ENCODE results near the gene MOB3A. TPM values are rescaled to one million over a fixed set of nuclear protein-coding genes. Genes with fewer than 3 reads are reported as not detected.

The MOB3A gene
- polyA plus RNA-seq, 1 donor (not counting 4 experiments of a cell fraction or from before 2014, with no cell fraction given) = 34.2 TPM

DNA sequence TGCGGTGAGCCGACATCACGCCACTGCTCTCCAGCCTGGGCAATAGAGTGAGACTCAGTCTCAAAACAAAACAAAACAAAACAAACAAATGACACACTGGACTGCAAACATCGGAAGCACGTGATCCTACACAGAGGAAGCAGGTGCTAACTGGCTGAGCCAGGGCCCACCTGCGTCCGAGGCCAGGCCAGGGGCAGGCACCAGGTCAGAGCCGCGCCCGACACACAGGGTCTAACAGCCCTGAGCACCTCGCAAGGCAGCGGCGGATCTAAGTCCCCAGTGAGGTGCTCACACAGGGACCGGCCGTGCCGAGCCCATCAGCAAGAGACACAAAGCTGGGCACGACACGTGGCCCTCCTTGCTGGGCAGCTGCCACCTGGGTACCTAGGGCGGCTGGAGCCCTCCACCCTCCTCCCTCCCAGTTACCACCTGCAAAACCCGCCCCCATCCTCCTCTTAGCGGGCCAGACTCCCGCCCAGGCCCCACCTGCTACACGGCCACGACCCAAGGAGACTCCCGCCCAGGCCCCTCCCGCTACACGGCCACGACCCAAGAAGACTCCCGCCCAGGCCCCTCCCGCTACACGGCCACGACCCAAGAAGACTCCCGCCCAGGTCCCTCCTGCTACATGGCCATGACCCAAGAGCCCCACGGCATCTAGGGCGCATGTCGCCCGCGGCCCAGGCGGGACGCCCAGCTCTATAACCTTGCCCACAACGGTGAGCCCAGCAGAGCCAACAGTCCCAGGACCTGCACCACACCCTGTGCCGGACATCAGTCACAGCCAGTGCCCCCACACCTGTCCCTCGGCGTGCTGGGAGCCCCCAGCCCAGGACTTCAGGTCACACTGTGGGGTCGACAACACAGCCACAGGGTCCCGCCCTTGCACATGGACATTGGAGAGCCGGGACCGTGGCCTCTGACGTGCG lies 39.6 kb upstream of the MOB3A start:
- peaks cover 23 to 51% of the 10 kb centered on the region in 2 experiments for H3K36me3 ChIP-seq (ENCODE audit: control insufficient read depth in 2 of 2, extremely low read depth in 1 of 2, insufficient read depth in 2 of 2, low read length in 2 of 2)
- no peaks in the 10 kb centered on the region for H3K9me1 ChIP-seq (ENCODE audit: control insufficient read depth, extremely low read depth, insufficient read depth, low read length)
- H4K20me1 ChIP-seq (ENCODE audit: control insufficient read depth, extremely low read depth, insufficient read depth, low read length) = peaks cover 9% of the 10 kb centered on the region
- no peak overlapping the region for H3K9ac ChIP-seq (ENCODE audit: control insufficient read depth, extremely low read depth, insufficient read depth, low read length)
- dilution Hi-C loops (cut with MboI; ENCODE audit: extremely low pct_ligation_motif_present, low sequenced_read_pairs) = no loop called here
- H3K9me3 ChIP-seq (ENCODE audit: control insufficient read depth, low read depth, low read length) = no peaks in the 10 kb centered on the region
- H3K79me2 ChIP-seq (ENCODE audit: control insufficient read depth, insufficient read depth, low read length) = peaks cover 73% of the 10 kb centered on the region
- no peak for DNase-seq (ENCODE audit: low read depth, low spot score)
- no peak for FAIRE-seq
- no peak for TF ChIP-seq EZH2 (IDR thresholded peaks at IDR 0.05; ENCODE audit: low read length)
- TF ChIP-seq, protein P1, sequence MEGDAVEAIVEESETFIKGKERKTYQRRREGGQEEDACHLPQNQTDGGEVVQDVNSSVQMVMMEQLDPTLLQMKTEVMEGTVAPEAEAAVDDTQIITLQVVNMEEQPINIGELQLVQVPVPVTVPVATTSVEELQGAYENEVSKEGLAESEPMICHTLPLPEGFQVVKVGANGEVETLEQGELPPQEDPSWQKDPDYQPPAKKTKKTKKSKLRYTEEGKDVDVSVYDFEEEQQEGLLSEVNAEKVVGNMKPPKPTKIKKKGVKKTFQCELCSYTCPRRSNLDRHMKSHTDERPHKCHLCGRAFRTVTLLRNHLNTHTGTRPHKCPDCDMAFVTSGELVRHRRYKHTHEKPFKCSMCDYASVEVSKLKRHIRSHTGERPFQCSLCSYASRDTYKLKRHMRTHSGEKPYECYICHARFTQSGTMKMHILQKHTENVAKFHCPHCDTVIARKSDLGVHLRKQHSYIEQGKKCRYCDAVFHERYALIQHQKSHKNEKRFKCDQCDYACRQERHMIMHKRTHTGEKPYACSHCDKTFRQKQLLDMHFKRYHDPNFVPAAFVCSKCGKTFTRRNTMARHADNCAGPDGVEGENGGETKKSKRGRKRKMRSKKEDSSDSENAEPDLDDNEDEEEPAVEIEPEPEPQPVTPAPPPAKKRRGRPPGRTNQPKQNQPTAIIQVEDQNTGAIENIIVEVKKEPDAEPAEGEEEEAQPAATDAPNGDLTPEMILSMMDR (optimal IDR thresholded peaks at IDR 0.05 in 1 of 3, IDR thresholded peaks at IDR 0.05 in 1 of 3, conservative IDR thresholded peaks at IDR 0.05 in 1 of 3; ENCODE audit: extremely low read depth in 1 of 3, insufficient read depth in 2 of 3, low read length in 3 of 3) = no peak
- H3K4me1 ChIP-seq (ENCODE audit: control insufficient read depth, extremely low read depth, insufficient read depth, low read length) = no peaks in the 10 kb centered on the region
- H3K27me3 ChIP-seq (ENCODE audit: control insufficient read depth, extremely low read depth, insufficient read depth, low read length) = no peaks in the 10 kb centered on the region
- H3K4me3 ChIP-seq (ENCODE audit: control insufficient read depth in 2 of 3, extremely low read depth in 1 of 3, insufficient read depth in 2 of 3, low read depth in 1 of 3, low read length in 3 of 3) = no peak overlapping the region
- no peak overlapping the region for H2AFZ ChIP-seq (ENCODE audit: control insufficient read depth, low read length)
- H3K27ac ChIP-seq (ENCODE audit: control insufficient read depth, insufficient read depth, low read length) = no peak overlapping the region
- no peak overlapping the region for H3K4me2 ChIP-seq (ENCODE audit: control insufficient read depth, extremely low read depth, insufficient read depth, low read depth, low read length)

DNA sequence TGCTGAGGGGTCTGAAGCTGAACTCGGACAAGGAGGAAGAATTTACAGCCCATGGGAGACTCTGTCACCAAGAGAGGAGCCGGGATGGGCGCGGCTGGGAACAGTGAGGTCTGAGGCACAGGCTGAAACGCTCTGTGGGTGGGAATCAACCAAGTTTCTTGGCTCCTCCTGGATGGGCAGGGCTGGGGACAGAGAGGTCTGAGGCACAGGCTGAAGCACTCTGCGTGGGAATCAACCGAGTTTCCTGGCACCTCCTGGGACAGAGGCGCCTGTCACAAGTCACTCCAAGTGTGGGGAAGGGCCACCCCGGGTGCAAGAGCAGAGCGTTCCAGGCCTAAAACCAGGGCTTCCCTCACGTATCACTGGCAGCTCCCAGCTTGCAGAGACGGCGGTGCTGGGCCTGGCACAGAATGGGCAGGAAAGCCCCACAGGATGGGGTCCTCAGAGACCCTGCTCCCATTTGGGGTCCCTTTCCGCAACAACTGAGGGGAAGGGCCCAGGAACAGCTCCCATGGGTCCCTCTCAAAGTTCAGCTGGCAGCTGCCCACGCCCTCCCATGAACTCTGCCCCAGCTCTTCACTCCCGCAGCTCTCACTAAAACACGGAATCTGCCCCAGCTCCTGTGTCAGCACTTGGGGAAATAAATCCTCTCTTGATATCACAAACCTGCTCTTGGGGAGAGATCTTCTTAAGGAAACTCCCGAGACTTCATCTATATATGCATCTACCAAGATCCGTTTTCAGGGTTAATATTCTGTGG lies 36.8 kb upstream of the MOB3A start:
- no peak overlapping the region for H3K27ac ChIP-seq (ENCODE audit: control insufficient read depth, insufficient read depth, low read length)
- H4K20me1 ChIP-seq (ENCODE audit: control insufficient read depth, extremely low read depth, insufficient read depth, low read length) = peaks cover 5% of the 10 kb centered on the region
- H3K36me3 ChIP-seq (ENCODE audit: control insufficient read depth in 2 of 2, extremely low read depth in 1 of 2, insufficient read depth in 2 of 2, low read length in 2 of 2) = peaks cover 18 to 50% of the 10 kb centered on the region in 2 experiments
- no peak overlapping the region for H3K4me2 ChIP-seq (ENCODE audit: control insufficient read depth, extremely low read depth, insufficient read depth, low read depth, low read length)
- FAIRE-seq (no peak), DNase-seq (ENCODE audit: low read depth, low spot score) (no peak)
- no peaks in the 10 kb centered on the region for H3K9me1 ChIP-seq (ENCODE audit: control insufficient read depth, extremely low read depth, insufficient read depth, low read length)
- H3K4me3 ChIP-seq (ENCODE audit: control insufficient read depth in 2 of 3, extremely low read depth in 1 of 3, insufficient read depth in 2 of 3, low read depth in 1 of 3, low read length in 3 of 3) = no peak overlapping the region
- H3K27me3 ChIP-seq (ENCODE audit: control insufficient read depth, extremely low read depth, insufficient read depth, low read length) = no peaks in the 10 kb centered on the region
- H3K79me2 ChIP-seq (ENCODE audit: control insufficient read depth, insufficient read depth, low read length) = peaks cover 64% of the 10 kb centered on the region
- H2AFZ ChIP-seq (ENCODE audit: control insufficient read depth, low read length) = no peak overlapping the region
- H3K9me3 ChIP-seq (ENCODE audit: control insufficient read depth, low read depth, low read length) = no peaks in the 10 kb centered on the region
- TF ChIP-seq EZH2 (IDR thresholded peaks at IDR 0.05; ENCODE audit: low read length) = no peak
- TF ChIP-seq, protein P1 (optimal IDR thresholded peaks at IDR 0.05 in 1 of 3, IDR thresholded peaks at IDR 0.05 in 1 of 3, conservative IDR thresholded peaks at IDR 0.05 in 1 of 3; ENCODE audit: extremely low read depth in 1 of 3, insufficient read depth in 2 of 3, low read length in 3 of 3) = no peak
- dilution Hi-C loops (cut with MboI; ENCODE audit: extremely low pct_ligation_motif_present, low sequenced_read_pairs) = no loop called here
- no peak overlapping the region for H3K9ac ChIP-seq (ENCODE audit: control insufficient read depth, extremely low read depth, insufficient read depth, low read length)
- H3K4me1 ChIP-seq (ENCODE audit: control insufficient read depth, extremely low read depth, insufficient read depth, low read length) = no peaks in the 10 kb centered on the region
